Heart left ventricle (tissue), 13 donors: ENCODE measurements around the gene ASB2.

ENCODE experiments used
- POLR2A ChIP-seq, 2 donors: fragments of 450-650 bp; IDR thresholded peaks; one replicate each; pipeline ENCODE4 v1.6.1; 2017; ENCODE audit warnings: antibody characterized with exemption in 2 of 2, mild to moderate bottlenecking in 2 of 2, moderate library complexity in 2 of 2
- TF ChIP-seq, protein P1 (sequence below), 12 donors: fragments of 200-600 bp; sonication (generic) in 4 of 12; IDR thresholded peaks; one replicate each; pipeline versions ENCODE4 v1.5.0 to v1.8.0; 2018 to 2022; ENCODE audit warnings: antibody characterized with exemption in 12 of 12, mild to moderate bottlenecking in 5 of 12
- donor health status: ischemic (EF 13 %, LVEDD 7.1; RV severe dilation, severe dysfunction).
- donor health status: DM: no; HTN: yes; CAD: no.
- donor health status: DM: no; HTN: no; CAD: no.
- donor health status: ischemic (EF 25% LVEDD 6.9; RV normal size, moderate dysfunction).
- donor health status: ischemic (EF 25% LVEDD 5.7; RV mildly dilated, moderate dysfunction).
- donor health status: ischemic (EF 35%, LVEDD 5.7; RV mildly dilated, moderate dysfunction).
- donor health status: nonischemic (EF 11% LVEDD 7.7; RV severe dilation, severe dysfunction).
- donor health status: DM: yes; HTN: yes; CAD: no.
- donor health status: PGD.
- donor health status: ischemic (EF 29% LVEDD 5.4; RV normal size, mild dysfunction).
- donor health status: nonischemic (EF 23%, LVEDD 6.1; RV moderate dilation, normal function).

DNA sequence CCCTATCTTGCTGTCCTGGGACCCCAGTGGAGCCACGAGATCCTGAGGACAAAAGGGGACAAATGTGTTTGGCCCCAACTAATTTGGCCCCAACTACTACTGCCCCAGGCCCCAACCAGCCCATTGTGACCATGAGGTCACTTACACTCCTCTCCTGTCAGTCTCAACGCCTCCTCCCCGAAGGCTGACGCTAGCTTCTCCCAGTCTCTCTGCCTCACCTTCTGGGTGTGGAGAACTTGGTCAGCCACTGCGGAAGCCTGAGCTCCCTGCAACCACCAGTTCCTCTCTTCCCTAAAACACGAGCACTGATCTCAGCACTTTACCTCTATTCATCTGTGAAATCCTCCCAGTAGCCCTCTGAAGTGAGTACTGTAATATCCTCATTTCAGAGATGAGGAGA lies 35.9 kb downstream of the ASB2 start:
- TF ChIP-seq, protein P1, sequence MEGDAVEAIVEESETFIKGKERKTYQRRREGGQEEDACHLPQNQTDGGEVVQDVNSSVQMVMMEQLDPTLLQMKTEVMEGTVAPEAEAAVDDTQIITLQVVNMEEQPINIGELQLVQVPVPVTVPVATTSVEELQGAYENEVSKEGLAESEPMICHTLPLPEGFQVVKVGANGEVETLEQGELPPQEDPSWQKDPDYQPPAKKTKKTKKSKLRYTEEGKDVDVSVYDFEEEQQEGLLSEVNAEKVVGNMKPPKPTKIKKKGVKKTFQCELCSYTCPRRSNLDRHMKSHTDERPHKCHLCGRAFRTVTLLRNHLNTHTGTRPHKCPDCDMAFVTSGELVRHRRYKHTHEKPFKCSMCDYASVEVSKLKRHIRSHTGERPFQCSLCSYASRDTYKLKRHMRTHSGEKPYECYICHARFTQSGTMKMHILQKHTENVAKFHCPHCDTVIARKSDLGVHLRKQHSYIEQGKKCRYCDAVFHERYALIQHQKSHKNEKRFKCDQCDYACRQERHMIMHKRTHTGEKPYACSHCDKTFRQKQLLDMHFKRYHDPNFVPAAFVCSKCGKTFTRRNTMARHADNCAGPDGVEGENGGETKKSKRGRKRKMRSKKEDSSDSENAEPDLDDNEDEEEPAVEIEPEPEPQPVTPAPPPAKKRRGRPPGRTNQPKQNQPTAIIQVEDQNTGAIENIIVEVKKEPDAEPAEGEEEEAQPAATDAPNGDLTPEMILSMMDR (IDR thresholded peaks at IDR 0.05) = no peak
- TF ChIP-seq POLR2A (IDR thresholded peaks at IDR 0.05) = no peak
